PC-9 (cell line): ENCODE data around the gene RNF144A.

Experiments used
- CTCF ChIP-seq: fragments of 200-600 bp; sonication (generic); conservative IDR thresholded peaks from 2 replicates; pipeline ENCODE4 v1.6.1; 2017; ENCODE audit warnings: mixed run types, antibody characterized with exemption, mild to moderate bottlenecking, moderate library complexity
- EZH2 ChIP-seq: fragments of 200-600 bp; sonication (generic); IDR thresholded peaks from 2 replicates; pipeline ENCODE4 v1.8.0; 2017; ENCODE audit warnings: antibody characterized with exemption, low read depth

DNA sequence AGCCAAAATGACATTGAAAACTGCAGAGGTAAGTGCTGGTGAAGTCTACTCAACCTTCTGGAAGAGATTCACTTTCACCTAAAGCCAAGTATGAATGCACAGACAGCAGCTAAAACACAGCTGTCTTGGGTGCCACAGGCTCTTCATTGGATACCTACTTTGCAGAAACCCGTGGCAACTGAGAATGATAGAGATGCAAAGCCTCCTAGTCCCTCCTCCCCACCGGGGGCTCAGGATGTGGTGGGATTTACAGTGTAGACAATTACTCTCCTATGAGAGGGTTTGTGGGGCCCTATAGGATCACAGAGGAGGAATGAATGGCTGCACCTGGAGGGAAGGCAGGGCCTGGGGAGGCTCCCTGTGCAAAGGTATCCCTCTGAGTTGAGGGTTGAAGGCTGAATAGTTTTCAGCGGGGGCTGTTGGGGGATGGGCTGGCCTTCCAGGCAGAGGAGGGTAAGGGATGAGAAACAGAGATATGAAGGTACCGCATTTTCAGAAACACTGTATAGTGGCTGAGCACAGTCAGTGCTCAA, 131.6 kb downstream of the RNF144A start:
- TF ChIP-seq CTCF, result no peak
- no peak for TF ChIP-seq EZH2
